Uterus (tissue), 4 donors: Measurements from ENCODE around the gene ITPR2. TPM values are rescaled to one million over a fixed set of nuclear protein-coding genes. Genes with fewer than 3 reads are reported as not detected.

Experiments
- DNase-seq, 2 donors: peaks; one replicate each; pipeline ENCODE4 v3.0.0-alpha.2; 2019 to 2020
- H3K27ac ChIP-seq, 2 donors: fragments of 200-600 bp; sonication (generic); 1 replicate in 1 of 2; 2 replicates in 1 of 2; pipeline ENCODE4 v1.5.1; 2016 to 2018
- H3K27me3 ChIP-seq, 2 donors: fragments of 200-600 bp; sonication (generic); one replicate each; pipeline ENCODE4 v1.5.1; 2018 to 2019; ENCODE audit warnings: control low read depth in 1 of 2
- H3K36me3 ChIP-seq, 2 donors: fragments of 200-600 bp; sonication (generic); one replicate each; pipeline ENCODE4 v1.5.1; 2019; ENCODE audit warnings: control low read depth in 1 of 2
- H3K4me1 ChIP-seq, 2 donors: fragments of 200-600 bp; sonication (generic); one replicate each; pipeline ENCODE4 v1.5.1; 2018 to 2019; ENCODE audit warnings: control low read depth in 1 of 2
- H3K4me3 ChIP-seq, 2 donors: fragments of 200-600 bp; sonication (generic); 1 replicate in 1 of 2; 2 replicates in 1 of 2; pipeline ENCODE4 v1.5.1; 2018 to 2019; ENCODE audit warnings: mild to moderate bottlenecking in 1 of 2
- H3K9me3 ChIP-seq, 2 donors: fragments of 200-600 bp; sonication (generic); one replicate each; pipeline ENCODE4 v1.5.1; 2019; ENCODE audit warnings: control low read depth in 1 of 2
- POLR2A ChIP-seq, 2 donors: fragments of 450-650 bp; IDR thresholded peaks; one replicate each; pipeline ENCODE4 v1.6.1; 2016; ENCODE audit warnings: antibody characterized with exemption in 2 of 2, mild to moderate bottlenecking in 1 of 2, moderate library complexity in 1 of 2
- intact Hi-C: fragments of 100-400 bp; cut with DNase I; formaldehyde crosslinking; loops from one replicate; pipeline ENCODE4 v1.15.1; 2023; ENCODE audit warnings: low total_unique reads
- total RNA-seq, 4 donors: library from RNA; depleted of rRNA in 3 of 4; stranded (reverse); fragments of >200 nt in 3 of 4; gene quantifications; one replicate each; pipeline versions ENCODE4 v1.1.0 to v1.2.4, GENCODE V29; 2014 to 2023
- TF ChIP-seq, protein P1 (sequence below), 4 experiments: fragments of 200-600 bp in 2 of 4; fragments of 450-650 bp in 2 of 4; sonication (generic) in 2 of 4; IDR thresholded peaks; one replicate each; pipeline ENCODE4 v1.5.1; 2016 to 2019; ENCODE audit warnings: antibody characterized with exemption in 4 of 4, mild to moderate bottlenecking in 2 of 4, moderate library complexity in 1 of 4
- donor health status: DM: yes; HTN: yes; CAD: no.

The ITPR2 gene
- total RNA-seq, 4 donors from 2014 or later = 53.5 to 271 (median 60.4) TPM

DNA sequence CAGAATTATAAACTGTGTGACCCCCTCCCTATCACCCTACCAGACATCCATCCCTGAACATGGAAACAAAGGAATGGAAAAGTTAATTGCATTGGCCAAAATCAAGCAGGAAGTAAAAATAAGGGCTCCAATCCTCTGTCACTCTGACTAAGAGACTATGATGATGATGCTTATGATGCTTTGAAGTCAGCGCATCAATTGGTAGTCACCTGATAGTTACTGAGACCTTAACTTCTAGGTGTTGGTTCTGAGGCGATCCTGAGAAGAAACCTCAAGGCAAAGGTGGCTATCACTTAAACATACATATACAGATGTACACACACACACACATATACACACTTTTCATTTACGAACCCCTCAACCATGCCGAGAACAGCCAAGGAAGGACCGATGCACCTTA lies 6.6 kb downstream of the ITPR2 start:
- Histone ChIP-seq H3K4me3 (no peak overlapping the region), H3K27ac (no peak overlapping the region), H3K27me3 (no peaks in the 10 kb centered on the region), H3K9me3 (no peaks in the 10 kb centered on the region), H3K36me3 (no peaks in the 10 kb centered on the region), H3K4me1 (peaks cover 0 to 4% of the 10 kb centered on the region in 2 donors)
- no peak for DNase-seq
- intact Hi-C loops = no loop called here
- TF ChIP-seq, protein P1, sequence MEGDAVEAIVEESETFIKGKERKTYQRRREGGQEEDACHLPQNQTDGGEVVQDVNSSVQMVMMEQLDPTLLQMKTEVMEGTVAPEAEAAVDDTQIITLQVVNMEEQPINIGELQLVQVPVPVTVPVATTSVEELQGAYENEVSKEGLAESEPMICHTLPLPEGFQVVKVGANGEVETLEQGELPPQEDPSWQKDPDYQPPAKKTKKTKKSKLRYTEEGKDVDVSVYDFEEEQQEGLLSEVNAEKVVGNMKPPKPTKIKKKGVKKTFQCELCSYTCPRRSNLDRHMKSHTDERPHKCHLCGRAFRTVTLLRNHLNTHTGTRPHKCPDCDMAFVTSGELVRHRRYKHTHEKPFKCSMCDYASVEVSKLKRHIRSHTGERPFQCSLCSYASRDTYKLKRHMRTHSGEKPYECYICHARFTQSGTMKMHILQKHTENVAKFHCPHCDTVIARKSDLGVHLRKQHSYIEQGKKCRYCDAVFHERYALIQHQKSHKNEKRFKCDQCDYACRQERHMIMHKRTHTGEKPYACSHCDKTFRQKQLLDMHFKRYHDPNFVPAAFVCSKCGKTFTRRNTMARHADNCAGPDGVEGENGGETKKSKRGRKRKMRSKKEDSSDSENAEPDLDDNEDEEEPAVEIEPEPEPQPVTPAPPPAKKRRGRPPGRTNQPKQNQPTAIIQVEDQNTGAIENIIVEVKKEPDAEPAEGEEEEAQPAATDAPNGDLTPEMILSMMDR (IDR thresholded peaks at IDR 0.05) = no peak
- TF ChIP-seq POLR2A (IDR thresholded peaks at IDR 0.05) = no peak

DNA sequence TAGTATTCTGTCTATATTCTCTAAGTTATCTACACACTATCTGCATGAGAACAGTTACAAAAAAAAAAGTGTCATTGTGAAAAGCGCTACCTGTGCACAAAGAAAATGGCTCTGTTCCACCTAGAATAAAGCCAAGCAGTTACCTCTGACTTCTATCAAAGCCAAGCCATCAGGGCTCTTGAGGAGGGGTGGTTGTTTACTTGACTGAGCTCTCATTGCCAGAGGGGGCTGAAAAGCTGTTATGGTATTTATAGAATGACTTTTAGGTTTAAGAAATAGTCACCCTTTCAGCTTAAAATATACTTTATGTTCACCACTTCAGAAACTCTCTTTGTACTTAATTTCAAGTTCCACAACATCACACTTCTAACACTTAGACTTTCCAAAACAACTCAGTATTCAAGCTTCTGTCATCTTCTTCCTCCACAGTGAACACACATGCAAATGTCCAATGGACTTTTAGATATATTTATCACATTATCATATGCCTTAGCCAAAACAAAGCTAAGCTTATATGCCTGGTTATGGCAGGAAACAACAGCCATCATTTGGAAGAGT lies 7.5 kb downstream of the ITPR2 start:
- DNase-seq = no peak
- Histone ChIP-seq H3K27ac (no peak overlapping the region), H3K4me3 (no peak overlapping the region), H3K4me1 (no peaks in the 10 kb centered on the region), H3K27me3 (no peaks in the 10 kb centered on the region), H3K9me3 (no peaks in the 10 kb centered on the region), H3K36me3 (no peaks in the 10 kb centered on the region)
- intact Hi-C loops = no loop called here
- TF ChIP-seq POLR2A (IDR thresholded peaks at IDR 0.05) = no peak
- TF ChIP-seq, protein P1 (IDR thresholded peaks at IDR 0.05) = no peak

DNA sequence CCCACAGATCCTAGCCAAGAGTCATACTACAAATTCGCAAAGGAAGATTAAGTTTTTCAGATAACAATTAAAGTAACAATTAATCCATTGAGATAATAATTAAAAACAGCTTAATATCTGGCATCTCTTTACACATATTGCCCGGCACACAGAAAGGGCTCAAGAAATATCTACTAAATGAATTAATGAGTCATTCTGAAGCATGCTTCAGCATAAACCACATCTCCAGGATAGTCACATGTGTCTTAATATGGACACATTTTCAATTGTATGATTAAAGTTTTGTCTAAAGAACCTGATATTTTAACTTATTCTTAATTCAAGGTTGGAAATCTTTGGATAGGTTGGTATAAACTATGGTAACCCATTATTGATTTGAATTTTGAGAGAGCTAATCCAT lies 9.6 kb downstream of the ITPR2 start:
- no peaks in the 10 kb centered on the region for H3K9me3 ChIP-seq
- intact Hi-C loops = no loop called here
- TF ChIP-seq, protein P1 (IDR thresholded peaks at IDR 0.05) = no peak
- TF ChIP-seq POLR2A (IDR thresholded peaks at IDR 0.05) = no peak
- H3K36me3 ChIP-seq = no peaks in the 10 kb centered on the region
- H3K27me3 ChIP-seq = no peaks in the 10 kb centered on the region
- no peak for DNase-seq
- H3K27ac ChIP-seq = no peak overlapping the region
- no peak overlapping the region for H3K4me3 ChIP-seq
- H3K4me1 ChIP-seq = no peaks in the 10 kb centered on the region

DNA sequence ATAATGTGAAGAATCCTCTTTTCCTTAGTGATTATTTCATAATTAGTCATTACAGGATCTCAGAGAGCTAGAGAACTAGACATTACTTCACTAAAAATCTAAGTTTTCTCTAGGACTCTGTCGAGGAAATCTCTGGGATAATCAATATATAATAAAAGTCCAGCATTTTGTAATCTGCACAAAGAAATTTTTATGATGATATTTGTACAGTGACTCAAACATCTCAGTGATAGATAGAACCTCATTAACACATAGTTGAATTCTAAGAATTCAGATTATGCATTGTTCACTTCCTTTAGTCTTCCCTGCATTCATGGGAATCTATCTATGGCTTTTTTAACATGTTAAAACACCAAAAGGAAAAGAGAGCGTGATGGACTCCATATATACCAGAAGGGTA lies 11.0 kb downstream of the ITPR2 start:
- H3K27ac ChIP-seq = no peak overlapping the region
- no peaks in the 10 kb centered on the region for H3K4me1 ChIP-seq
- intact Hi-C loops = no loop called here
- H3K27me3 ChIP-seq = no peaks in the 10 kb centered on the region
- no peak overlapping the region for H3K4me3 ChIP-seq
- H3K9me3 ChIP-seq = no peaks in the 10 kb centered on the region
- DNase-seq = no peak
- TF ChIP-seq POLR2A (IDR thresholded peaks at IDR 0.05) = no peak
- no peaks in the 10 kb centered on the region for H3K36me3 ChIP-seq

DNA sequence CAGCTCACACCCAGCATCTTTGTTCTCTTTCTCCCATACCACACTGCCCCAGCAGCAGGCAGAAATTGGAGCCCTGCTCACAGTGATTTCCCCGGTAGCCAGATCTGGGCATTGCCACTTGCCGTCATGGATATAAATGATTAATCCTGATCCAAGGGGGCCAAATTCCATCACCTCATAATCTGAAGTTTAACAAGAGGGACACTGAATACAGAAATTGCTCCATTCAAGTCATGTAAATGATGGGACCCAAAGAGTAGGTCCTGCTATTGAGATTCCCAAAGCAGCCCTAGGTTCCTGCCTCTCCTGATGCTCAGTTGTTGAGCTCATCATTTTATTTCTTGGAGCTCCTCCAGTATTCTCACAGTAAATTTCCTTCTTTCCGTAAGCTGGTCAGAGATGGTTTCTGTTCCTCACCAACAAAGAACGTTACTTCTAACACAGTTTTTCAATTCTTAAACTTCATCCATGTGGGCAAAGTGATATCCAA lies 11.7 kb downstream of the ITPR2 start:
- no peaks in the 10 kb centered on the region for H3K27me3 ChIP-seq
- intact Hi-C loops = no loop called here
- TF ChIP-seq, protein P1 (IDR thresholded peaks at IDR 0.05) = no peak
- TF ChIP-seq POLR2A (IDR thresholded peaks at IDR 0.05) = no peak
- no peak for DNase-seq
- peak overlapping the region; percentile 20 to 25 for H3K27ac ChIP-seq
- no peaks in the 10 kb centered on the region for H3K4me1 ChIP-seq
- no peaks in the 10 kb centered on the region for H3K36me3 ChIP-seq
- no peaks in the 10 kb centered on the region for H3K9me3 ChIP-seq
- no peak overlapping the region for H3K4me3 ChIP-seq

DNA sequence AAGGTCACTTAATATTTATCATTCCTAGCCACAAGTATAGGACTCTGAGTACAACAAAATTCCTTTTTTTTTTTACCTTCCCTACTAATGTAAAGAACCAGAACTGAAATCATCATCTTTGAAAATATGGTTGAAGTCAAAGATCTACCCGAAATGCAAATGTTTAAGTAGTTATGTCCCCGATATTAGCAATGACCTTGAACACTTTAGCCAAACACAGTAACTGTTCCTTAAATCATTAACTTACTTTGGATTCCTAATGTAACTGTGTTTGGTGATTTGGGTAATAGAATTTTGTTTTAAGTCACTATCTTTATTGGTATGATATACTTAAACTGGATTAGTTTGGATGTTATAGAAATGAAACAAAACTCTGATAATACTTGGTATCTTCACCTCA lies 14.4 kb downstream of the ITPR2 start:
- Histone ChIP-seq H3K27me3 (no peaks in the 10 kb centered on the region), H3K36me3 (no peaks in the 10 kb centered on the region), H3K27ac (no peak overlapping the region), H3K9me3 (no peaks in the 10 kb centered on the region), H3K4me1 (no peaks in the 10 kb centered on the region), H3K4me3 (no peak overlapping the region)
- intact Hi-C loops = no loop called here
- TF ChIP-seq POLR2A (IDR thresholded peaks at IDR 0.05) = no peak
- TF ChIP-seq, protein P1 (IDR thresholded peaks at IDR 0.05) = no peak
- no peak for DNase-seq
